Lower leg skin (tissue), 4 donors: Measurements from ENCODE around the gene RPTOR. TPM values are rescaled to one million over a fixed set of nuclear protein-coding genes. Genes with fewer than 3 reads are reported as not detected.

Source experiments
- DNase-seq, 2 donors: peaks; one replicate each; pipeline ENCODE4 v3.0.0-alpha.2; 2019; ENCODE audit warnings: low spot score in 2 of 2
- H3K4me3 ChIP-seq: fragments of 200-600 bp; sonication (generic); 2 replicates; pipeline ENCODE4 v1.5.1; 2017; ENCODE audit warnings: mild to moderate bottlenecking, low read depth; ENCODE audit not compliant: poor library complexity, severe bottlenecking
- CTCF ChIP-seq, 3 donors: fragments of 450-650 bp; IDR thresholded peaks; one replicate each; pipeline ENCODE4 v1.5.1; 2016; ENCODE audit warnings: antibody characterized with exemption in 3 of 3, mild to moderate bottlenecking in 3 of 3, moderate library complexity in 2 of 3
- POLR2A ChIP-seq, 2 donors: fragments of 450-650 bp; IDR thresholded peaks; one replicate each; pipeline ENCODE4 v1.6.1; 2016 to 2017; ENCODE audit warnings: antibody characterized with exemption in 2 of 2, mild to moderate bottlenecking in 1 of 2, moderate library complexity in 1 of 2
- WGBS, 2 donors: methylation state at CpG; one replicate each; pipeline ENCODE4 v1.1.5; 2018; 5-methylcytosine and 5-hydroxymethylcytosine counted together
- intact Hi-C: fragments of 100-400 bp; cut with DNase I; formaldehyde crosslinking; loops from one replicate; pipeline ENCODE4 v1.15.0; 2023; ENCODE audit warnings: low total_unique reads
- total RNA-seq, 4 donors: library from RNA; depleted of rRNA; stranded (reverse); fragments of >200 nt; gene quantifications; one replicate each; pipeline ENCODE4 v1.1.0, GENCODE V29; 2016

RPTOR gene
- total RNA-seq, 4 donors from 2014 or later = 30.7 to 68.2 (median 39.8) TPM

- WGBS, 2 donors = 79 to 87% methylated on average over 9 of the region's 9 CpGs
- H3K4me3 ChIP-seq = no peak overlapping the region
- intact Hi-C loops = no loop called here
- DNase-seq = no peak
- TF ChIP-seq POLR2A (IDR thresholded peaks at IDR 0.05) = no peak
- no peak for TF ChIP-seq CTCF (IDR thresholded peaks at IDR 0.05)
These were observed 45.1 kb upstream of the RPTOR start for GRCh38 chr17:80499560-80499959.

GRCh38 chr17:80499961-80500665 lies 44.5 kb upstream of the RPTOR start:
- DNase-seq = no peak
- intact Hi-C loops = no loop called here

DNA sequence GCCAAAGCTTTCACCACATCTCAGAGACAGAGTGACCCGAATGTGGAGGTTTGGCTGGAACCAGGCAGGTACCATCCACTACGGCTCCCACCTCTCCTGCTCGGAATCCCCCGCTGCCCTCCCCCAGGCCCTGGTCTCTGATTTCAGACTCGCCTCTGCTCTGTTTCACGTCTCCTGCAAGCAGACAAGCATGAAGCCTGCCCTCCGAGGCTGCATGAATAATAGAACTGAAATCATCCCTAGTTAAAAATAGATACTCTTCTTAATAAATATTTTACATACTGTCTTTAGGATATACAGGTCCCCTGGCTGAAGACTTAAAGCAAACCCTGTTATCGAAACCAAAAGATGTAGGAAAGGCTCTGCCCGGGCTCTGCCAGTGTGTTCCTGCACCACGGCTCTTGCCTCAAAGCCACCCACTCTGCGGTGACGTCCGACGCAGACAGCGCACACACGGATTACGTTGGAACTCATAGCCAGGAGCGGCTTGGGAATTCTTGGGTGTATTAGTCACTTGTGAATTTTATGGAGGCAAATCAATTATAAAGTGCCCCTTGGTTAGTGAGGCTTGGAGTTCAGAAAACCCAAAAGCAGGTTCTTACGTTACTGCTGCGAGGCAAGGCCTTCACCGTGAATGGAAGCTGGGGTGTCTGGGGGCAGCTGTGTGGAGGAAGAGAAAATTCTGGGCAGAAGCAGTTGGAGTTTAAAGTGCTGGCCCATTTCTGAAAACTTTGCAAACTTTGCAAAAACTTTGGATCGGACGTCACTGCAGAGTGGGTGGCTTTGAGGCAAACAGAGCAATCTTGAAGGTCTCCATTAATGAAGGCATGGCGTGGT lies 42.7 kb upstream of the RPTOR start:
- intact Hi-C loops = no loop called here
- DNase-seq = no peak
- H3K4me3 ChIP-seq = no peak overlapping the region
- 55 to 65% methylated on average over 24 of the region's 24 CpGs for WGBS, 2 donors
- TF ChIP-seq POLR2A (IDR thresholded peaks at IDR 0.05) (no peak), CTCF (IDR thresholded peaks at IDR 0.05) (no peak)

More at GRCh38 chr17:80499961-80500665, 44.5 kb upstream of the RPTOR start:
- 68 to 74% methylated on average over 16 to 19 of the region's 22 CpGs for WGBS, 2 donors
- H3K4me3 ChIP-seq = no peak overlapping the region
- TF ChIP-seq POLR2A (IDR thresholded peaks at IDR 0.05) (no peak), CTCF (IDR thresholded peaks at IDR 0.05) (no peak)

GRCh38 chr17:80502578-80502877 lies 42.1 kb upstream of the RPTOR start:
- WGBS, 2 donors = 69 to 75% methylated on average over 5 of the region's 5 CpGs
- intact Hi-C loops = no loop called here
- no peak for DNase-seq
- TF ChIP-seq CTCF (IDR thresholded peaks at IDR 0.05) = no peak
- TF ChIP-seq POLR2A (IDR thresholded peaks at IDR 0.05) = no peak
- H3K4me3 ChIP-seq = no peak overlapping the region

GRCh38 chr17:80503031-80503430 lies 41.6 kb upstream of the RPTOR start:
- no peak for DNase-seq
- WGBS, 2 donors = 77 to 81% methylated on average over 2 of the region's 2 CpGs
- intact Hi-C loops = no loop called here
- no peak for TF ChIP-seq CTCF (IDR thresholded peaks at IDR 0.05)
- no peak for TF ChIP-seq POLR2A (IDR thresholded peaks at IDR 0.05)
- H3K4me3 ChIP-seq = no peak overlapping the region
